ENCODE measurements around the gene HPCAL1. TPM values are rescaled to one million over a fixed set of nuclear protein-coding genes. Genes with fewer than 3 reads are reported as not detected.

HPCAL1 gene
- total and polyA plus RNA-seq, 2 of the 4 experiments (the other 2 are of a cell fraction) = 8.2 to 33.7 TPM

- CTCF ChIA-PET = no interaction called here
- Histone ChIP-seq H3K27ac (ENCODE audit: insufficient read depth, low read length) (no peak overlapping the region), H3K4ac (ENCODE audit: low read depth, low read length) (no peak overlapping the region), H2BK5ac (ENCODE audit: low read depth, low read length, poor library complexity, severe bottlenecking) (no peak overlapping the region), H3K4me3 (ENCODE audit: insufficient read depth, low read depth, low read length) (no peak overlapping the region), H2AK5ac (ENCODE audit: low read depth, low read length) (no peak overlapping the region), H3K9ac (ENCODE audit: low read depth, low read length) (no peak overlapping the region), H4K5ac (ENCODE audit: low read depth, low read length) (no peak overlapping the region), H4K91ac (ENCODE audit: insufficient read depth, low read depth, low read length) (no peak overlapping the region), H3K4me2 (ENCODE audit: low read depth, low read length) (no peak overlapping the region), H3K18ac (ENCODE audit: low read depth, low read length) (no peak overlapping the region), H3K36me3 (ENCODE audit: control insufficient read depth, insufficient read depth, low read length) (no peaks in the 10 kb centered on the region; the same call in none of the 2 replicates), H2BK15ac (ENCODE audit: low read depth, low read length) (no peak overlapping the region), H4K20me1 (ENCODE audit: insufficient read depth, low read length) (peaks cover 9% of the 10 kb centered on the region), H4K8ac (ENCODE audit: low read depth in 2 of 2, low read length in 2 of 2) (no peak overlapping the region), H3K23ac (ENCODE audit: low read depth, low read length) (no peak overlapping the region), H3K79me1 (ENCODE audit: low read depth in 1 of 2, low read length in 2 of 2) (peaks cover 23 to 27% of the 10 kb centered on the region in 2 experiments), H2BK20ac (ENCODE audit: low read depth, low read length) (no peak overlapping the region), H3K4me1 (ENCODE audit: control insufficient read depth, insufficient read depth, low read length) (no peaks in the 10 kb centered on the region; the same call in 1 of the 2 replicates), H3K14ac (replicated peaks; ENCODE audit: low read depth, low read length) (no peak overlapping the region), H2AK9ac (replicated peaks; ENCODE audit: low read depth, low read length, poor library complexity) (no peak overlapping the region), H3K56ac (ENCODE audit: extremely low read depth, insufficient read depth, low read length) (no peak overlapping the region), H3K9me1 (ENCODE audit: insufficient read depth, low read length) (peaks cover 1% of the 10 kb centered on the region; the same call in 1 of the 2 replicates), H2BK120ac (ENCODE audit: low read depth, low read length) (no peak overlapping the region), H2AFZ (replicated peaks; ENCODE audit: low read length, poor library complexity) (no peak overlapping the region), H3K9me3 (ENCODE audit: control insufficient read depth, insufficient read depth, low read length) (no peaks in the 10 kb centered on the region), H3K27me3 (ENCODE audit: control insufficient read depth, insufficient read depth, low read length) (no peaks in the 10 kb centered on the region)
- ATAC-seq (ENCODE audit: low read depth) = no peak
- in situ Hi-C loops (cut with MboI; ENCODE audit: low sequenced_read_pairs) (no loop called here), dilution Hi-C loops (cut with HindIII; ENCODE audit: low sequenced_read_pairs, unreplicated experiment) (no loop called here), intact Hi-C loops (cut with micrococcal nuclease) (no loop called here)
- DNase-seq = no peak
- no TSS peak for BruUV-seq (replicated peaks)
- TF ChIP-seq USF2 (IDR thresholded peaks at IDR 0.05; ENCODE audit: low read depth, low read length) = no peak
- no peak for TF ChIP-seq CTCF (conservative IDR thresholded peaks at IDR 0.05; ENCODE audit: low read depth, low read length)
- POLR2A ChIA-PET (ENCODE audit: unreplicated experiment) = no interaction called here
- WGBS, 2 experiments (ENCODE audit: extremely low coverage in 2 of 2, insufficient read length in 1 of 2) = 60% methylated on average over 2 of the region's 5 CpGs; no CpG with 5 or more reads in 1 of the 2 experiments
These were observed 14.9 kb downstream of the HPCAL1 start for GRCh38 chr2:10317646-10318045.
